ACC112 (cell line): Measurements from ENCODE around the gene CHAF1A.

Experiments used
- H2AFZ ChIP-seq: fragments of 200-600 bp; sonication (generic); one replicate; pipeline ENCODE4 v1.6.0; 2017; ENCODE audit warnings: antibody characterized with exemption, low read length; ENCODE audit not compliant: unreplicated experiment
- H3K27ac ChIP-seq: fragments of 200-600 bp; sonication (generic); 2 replicates; pipeline ENCODE4 v1.5.1; 2014; ENCODE audit warnings: low read depth, mild to moderate bottlenecking, antibody characterized with exemption, low read length, moderate library complexity
- H3K27me3 ChIP-seq: fragments of 200-600 bp; sonication (generic); 2 replicates; pipeline ENCODE4 v1.6.1; 2014; ENCODE audit warnings: mild to moderate bottlenecking, antibody characterized with exemption, low read length, moderate library complexity, mixed read lengths; ENCODE audit not compliant: insufficient read depth
- H3K36me3 ChIP-seq: fragments of 200-600 bp; sonication (generic); 2 replicates; pipeline ENCODE4 v1.6.1; 2016; ENCODE audit warnings: mild to moderate bottlenecking, antibody characterized with exemption, low read length, moderate library complexity, mixed read lengths; ENCODE audit not compliant: insufficient read depth
- H3K4me1 ChIP-seq: fragments of 200-600 bp; sonication (generic); one replicate; pipeline ENCODE4 v1.6.1; 2016; ENCODE audit warnings: low read length, mixed read lengths; ENCODE audit not compliant: insufficient read depth, unreplicated experiment, control insufficient read depth
- H3K4me3 ChIP-seq: fragments of 200-600 bp; sonication (generic); 2 replicates; pipeline ENCODE4 v1.5.1; 2014; ENCODE audit warnings: mild to moderate bottlenecking, low read depth, low read length
- H3K79me2 ChIP-seq: fragments of 200-600 bp; sonication (generic); one replicate; pipeline ENCODE4 v1.6.0; 2016; ENCODE audit warnings: low read length; ENCODE audit not compliant: control insufficient read depth, unreplicated experiment, insufficient read depth

CHAF1A gene

GRCh38 chr19:4467835-4468234 lies 65.4 kb downstream of the CHAF1A start:
- Histone ChIP-seq H3K4me1 (no peaks in the 10 kb centered on the region), H3K79me2 (peaks cover 8% of the 10 kb centered on the region), H3K27me3 (no peaks in the 10 kb centered on the region), H3K27ac (no peak overlapping the region), H3K36me3 (no peaks in the 10 kb centered on the region), H2AFZ (no peak overlapping the region), H3K4me3 (no peak overlapping the region)

DNA sequence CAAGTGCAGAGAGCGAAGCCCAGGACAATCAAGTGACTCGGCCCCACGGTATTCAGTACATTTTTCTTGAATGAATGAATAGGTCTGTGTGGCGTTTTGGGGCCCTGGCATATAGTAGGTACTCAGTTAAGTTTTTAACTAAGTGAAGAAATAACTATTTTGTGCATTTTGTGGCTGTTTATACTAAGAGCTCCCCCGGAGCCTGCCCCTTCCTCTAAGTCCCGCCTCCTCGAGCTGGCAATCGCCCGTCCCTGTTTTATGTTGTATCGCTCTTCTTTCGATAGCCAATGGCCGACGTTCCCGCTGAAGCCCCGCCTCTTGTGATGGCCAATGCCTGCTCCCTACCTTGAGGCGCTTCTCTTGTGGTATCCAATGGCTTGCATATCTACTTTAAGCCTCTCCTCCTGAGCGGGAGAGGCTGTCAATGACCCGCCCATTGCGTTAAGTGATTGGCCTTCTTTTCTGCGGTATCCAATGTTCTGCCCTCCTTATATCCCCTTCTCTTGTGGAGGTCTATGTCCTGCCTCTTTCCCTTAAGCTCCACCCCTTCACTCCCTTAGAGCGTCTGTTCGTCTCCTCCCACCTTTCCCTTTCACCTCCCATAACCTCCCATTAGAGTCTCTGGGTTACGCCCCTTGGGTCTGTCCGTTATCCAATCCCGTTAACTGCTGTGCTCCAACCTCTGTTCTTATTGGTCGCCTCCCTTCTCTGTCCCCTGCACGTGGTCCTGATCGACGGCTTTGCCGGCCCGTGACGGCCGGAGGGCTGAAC lies 69.1 kb downstream of the CHAF1A start:
- H3K36me3 ChIP-seq = no peaks in the 10 kb centered on the region
- H3K4me1 ChIP-seq = peaks cover 6% of the 10 kb centered on the region
- H3K79me2 ChIP-seq = peaks cover 32% of the 10 kb centered on the region
- no peaks in the 10 kb centered on the region for H3K27me3 ChIP-seq
- peak overlapping the region; percentile 89 for H3K4me3 ChIP-seq
- peak overlapping the region; percentile 2 for H2AFZ ChIP-seq
- peak overlapping the region; percentile 43 for H3K27ac ChIP-seq

DNA sequence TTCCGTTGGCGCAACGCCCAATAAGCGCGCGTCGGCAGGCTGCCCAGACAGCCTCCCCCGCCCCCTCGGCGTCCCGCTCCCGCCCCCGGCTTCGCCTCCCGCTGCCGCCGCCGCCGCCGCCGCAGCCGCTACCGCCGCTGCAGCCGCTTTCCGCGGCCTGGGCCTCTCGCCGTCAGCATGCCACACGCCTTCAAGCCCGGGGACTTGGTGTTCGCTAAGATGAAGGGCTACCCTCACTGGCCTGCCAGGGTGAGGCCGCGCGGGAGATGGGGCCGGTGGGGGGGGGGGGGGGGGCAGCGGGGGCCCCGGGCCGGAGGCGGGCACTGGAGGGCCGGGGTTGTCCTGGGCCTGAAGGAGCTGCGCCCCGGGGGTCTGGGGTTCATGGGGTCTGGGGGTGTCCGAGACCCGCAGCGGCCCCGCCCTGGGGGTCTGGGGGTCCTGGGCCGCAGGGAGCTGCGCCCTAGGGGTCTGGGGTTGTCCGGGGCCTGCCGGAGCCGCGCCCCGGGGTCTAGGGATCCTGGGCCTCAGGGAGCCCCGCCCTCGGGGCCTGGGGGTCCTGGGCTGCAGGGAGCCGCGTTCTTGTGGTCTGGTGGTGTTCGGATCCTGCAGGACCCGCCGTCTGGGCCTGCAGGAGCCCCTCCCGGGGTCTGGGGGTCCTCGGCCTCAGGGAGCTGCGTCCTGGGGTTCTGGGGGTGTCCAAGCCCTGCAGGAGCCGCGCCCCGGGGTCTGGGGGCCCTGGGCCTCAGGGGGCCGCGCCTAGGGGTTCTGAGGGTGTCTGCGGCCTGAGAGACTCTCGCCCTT lies 69.9 kb downstream of the CHAF1A start, which contains the start of gene HDGFL2:
Gene HDGFL2, plus strand, starts transcription at position 124 of the 801 bp plus-strand sequence. Its CDS starts 54 bp downstream, at position 178.
- peak within 1 kb of the TSS; percentile 2 for H2AFZ ChIP-seq
- H3K4me1 ChIP-seq = peaks cover 6% of the 10 kb centered on the region
- peak within 1 kb of the TSS; percentile 43 for H3K27ac ChIP-seq
- H3K4me3 ChIP-seq = peak within 1 kb of the TSS; percentile 89
- H3K27me3 ChIP-seq = no peaks in the 10 kb centered on the region
- peaks cover 32% of the 10 kb centered on the region for H3K79me2 ChIP-seq
- no peaks in the 10 kb centered on the region for H3K36me3 ChIP-seq

DNA sequence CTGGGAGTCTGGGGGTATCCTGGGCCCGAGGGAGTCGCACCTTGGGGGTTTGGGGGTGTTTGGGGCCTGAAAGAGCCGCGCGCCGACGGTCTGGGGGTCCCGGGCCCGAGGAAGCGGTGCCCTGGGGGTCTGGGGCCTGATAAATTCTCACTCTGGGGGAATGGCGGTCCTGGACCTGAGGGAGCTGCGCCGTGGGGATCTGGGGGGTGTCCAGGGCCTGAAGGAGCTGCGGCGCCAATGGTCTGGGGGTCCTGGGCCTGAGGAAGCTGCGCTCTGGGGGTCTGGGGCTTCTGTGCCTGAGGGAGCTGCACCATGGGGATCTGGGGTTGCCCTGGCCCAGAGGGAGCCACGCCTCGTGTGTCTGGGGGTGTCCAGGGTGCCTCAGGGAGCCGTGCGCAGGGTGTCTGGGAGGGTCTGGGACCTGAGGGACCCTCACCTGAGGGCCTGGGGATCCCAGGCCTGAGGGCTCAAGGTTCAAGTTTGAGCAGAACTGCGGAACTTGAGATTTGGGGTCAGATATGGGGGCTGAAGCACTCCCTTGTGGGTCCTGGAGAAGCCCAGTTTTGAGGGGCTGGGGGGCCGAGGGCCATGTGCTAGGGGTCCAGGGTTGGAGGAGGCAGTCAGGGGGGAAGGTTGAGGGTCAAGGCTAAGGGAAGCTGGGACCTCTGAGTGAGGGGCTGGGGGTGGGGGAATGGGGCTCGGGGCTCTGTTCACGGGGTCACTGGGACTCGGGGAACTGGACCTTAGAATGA lies 70.7 kb downstream of the CHAF1A start:
- peak overlapping the region; percentile 89 for H3K4me3 ChIP-seq
- H3K4me1 ChIP-seq = peaks cover 6% of the 10 kb centered on the region
- H2AFZ ChIP-seq = no peak overlapping the region
- peaks cover 32% of the 10 kb centered on the region for H3K79me2 ChIP-seq
- no peak overlapping the region for H3K27ac ChIP-seq
- H3K36me3 ChIP-seq = no peaks in the 10 kb centered on the region
- H3K27me3 ChIP-seq = no peaks in the 10 kb centered on the region

GRCh38 chr19:4473763-4474513 lies 71.5 kb downstream of the CHAF1A start:
- H3K27ac ChIP-seq = no peak overlapping the region
- peaks cover 32% of the 10 kb centered on the region for H3K79me2 ChIP-seq
- H3K4me1 ChIP-seq = peaks cover 6% of the 10 kb centered on the region
- H2AFZ ChIP-seq = no peak overlapping the region
- H3K4me3 ChIP-seq = peak overlapping the region; percentile 89
- H3K27me3 ChIP-seq = no peaks in the 10 kb centered on the region
- H3K36me3 ChIP-seq = no peaks in the 10 kb centered on the region

DNA sequence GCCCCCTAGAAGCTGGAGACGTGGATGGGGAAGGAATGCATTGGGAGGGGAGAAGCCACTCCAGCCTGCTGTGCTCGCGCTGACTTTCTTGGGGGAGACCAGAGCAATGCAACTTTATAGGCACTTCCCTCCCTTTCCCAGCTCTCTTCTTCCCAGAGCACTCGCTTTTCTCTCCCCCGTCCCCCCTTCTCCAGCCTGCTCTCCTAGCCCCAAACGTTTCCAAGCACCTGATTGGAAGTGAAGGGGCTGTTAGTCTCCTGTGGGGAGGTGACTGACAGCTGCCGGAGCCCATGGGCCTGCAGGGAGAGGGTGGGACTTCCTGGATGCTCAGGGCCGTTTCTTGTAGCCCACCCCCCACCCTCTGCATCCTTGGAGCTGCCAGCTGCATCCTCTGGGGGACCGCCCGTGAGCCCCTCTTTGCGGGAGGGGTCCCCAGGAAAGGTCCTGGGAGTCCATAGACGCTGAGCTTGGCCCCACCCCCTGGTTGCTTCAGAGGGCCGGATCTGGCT lies 72.1 kb downstream of the CHAF1A start:
- Histone ChIP-seq H2AFZ (no peak overlapping the region), H3K4me1 (peaks cover 6% of the 10 kb centered on the region), H3K79me2 (peaks cover 32% of the 10 kb centered on the region), H3K27me3 (no peaks in the 10 kb centered on the region), H3K4me3 (peak overlapping the region; percentile 89), H3K27ac (no peak overlapping the region), H3K36me3 (no peaks in the 10 kb centered on the region)

DNA sequence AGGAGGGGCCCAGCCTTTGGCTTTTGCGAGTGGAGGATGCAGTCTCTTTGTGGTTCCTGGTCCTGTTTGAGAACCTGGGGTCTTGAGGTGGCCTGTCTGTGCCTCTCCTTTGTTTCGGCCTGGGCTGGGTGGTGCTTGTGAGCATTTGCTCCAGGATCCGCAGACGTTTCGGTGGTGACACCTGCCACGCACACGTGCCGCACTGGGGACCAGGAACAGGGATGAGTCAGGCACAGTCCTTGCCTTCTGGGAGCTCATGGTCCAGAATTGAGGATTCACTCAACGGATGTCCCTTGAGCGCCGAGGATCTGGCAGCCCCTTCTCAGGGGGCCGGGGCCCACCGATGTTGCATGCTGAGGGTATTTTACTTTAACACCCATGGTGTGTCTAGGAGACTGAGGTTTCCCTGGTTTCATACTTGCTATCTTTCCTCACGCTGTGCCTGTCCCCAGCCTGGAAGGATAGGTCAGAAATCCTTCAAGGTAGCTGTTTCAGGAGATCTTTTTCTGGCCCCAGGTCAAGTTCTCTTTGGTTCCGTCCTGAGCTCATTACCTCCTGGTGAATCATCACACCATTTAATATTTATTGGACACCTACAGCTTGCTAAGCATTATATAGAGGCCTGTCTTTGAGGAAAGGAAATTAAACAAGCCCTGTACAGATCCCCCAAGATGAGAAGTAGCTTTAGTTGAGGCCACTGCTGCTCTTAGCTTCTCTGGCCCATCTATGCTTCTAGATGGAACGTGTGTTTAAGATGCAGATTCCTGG lies 74.8 kb downstream of the CHAF1A start:
- H3K4me1 ChIP-seq = peaks cover 6% of the 10 kb centered on the region
- H3K27me3 ChIP-seq = no peaks in the 10 kb centered on the region
- H3K27ac ChIP-seq = no peak overlapping the region
- no peak overlapping the region for H3K4me3 ChIP-seq
- no peaks in the 10 kb centered on the region for H3K36me3 ChIP-seq
- peaks cover 30% of the 10 kb centered on the region for H3K79me2 ChIP-seq
- no peak overlapping the region for H2AFZ ChIP-seq

DNA sequence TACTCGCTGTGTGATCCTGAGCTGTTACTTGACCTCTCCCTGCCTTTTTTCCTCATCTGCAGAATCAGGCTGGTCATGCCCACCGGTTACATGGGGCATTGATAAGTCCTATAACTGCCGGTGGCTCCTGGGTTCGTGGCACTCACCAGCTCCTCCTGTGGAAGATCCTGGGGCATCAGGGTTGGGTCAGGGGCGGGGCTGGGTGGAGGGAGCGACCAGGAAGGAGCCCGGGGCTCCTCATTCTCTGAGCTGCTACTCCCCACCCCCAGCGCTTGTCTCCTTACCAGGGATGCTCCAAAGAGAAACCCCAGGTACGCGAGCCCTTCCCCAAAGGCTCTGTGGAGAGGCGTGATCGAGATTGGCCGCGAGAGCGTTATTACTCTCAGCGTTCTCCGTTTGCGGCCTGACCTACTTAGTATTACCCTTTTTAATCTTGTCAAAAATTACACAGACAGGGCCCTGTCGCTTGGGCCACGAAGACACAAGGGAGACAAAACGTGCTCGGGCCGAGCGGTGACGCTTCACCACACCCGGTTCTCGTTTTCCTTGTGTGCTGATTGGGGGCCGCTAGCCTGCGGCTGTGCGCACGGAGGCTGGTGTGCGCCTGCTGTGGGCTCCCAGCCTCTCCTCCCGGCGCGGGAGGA lies 80.4 kb downstream of the CHAF1A start:
- H2AFZ ChIP-seq = no peak overlapping the region
- no peaks in the 10 kb centered on the region for H3K36me3 ChIP-seq
- no peak overlapping the region for H3K27ac ChIP-seq
- no peak overlapping the region for H3K4me3 ChIP-seq
- no peaks in the 10 kb centered on the region for H3K4me1 ChIP-seq
- no peaks in the 10 kb centered on the region for H3K79me2 ChIP-seq
- H3K27me3 ChIP-seq = no peaks in the 10 kb centered on the region

DNA sequence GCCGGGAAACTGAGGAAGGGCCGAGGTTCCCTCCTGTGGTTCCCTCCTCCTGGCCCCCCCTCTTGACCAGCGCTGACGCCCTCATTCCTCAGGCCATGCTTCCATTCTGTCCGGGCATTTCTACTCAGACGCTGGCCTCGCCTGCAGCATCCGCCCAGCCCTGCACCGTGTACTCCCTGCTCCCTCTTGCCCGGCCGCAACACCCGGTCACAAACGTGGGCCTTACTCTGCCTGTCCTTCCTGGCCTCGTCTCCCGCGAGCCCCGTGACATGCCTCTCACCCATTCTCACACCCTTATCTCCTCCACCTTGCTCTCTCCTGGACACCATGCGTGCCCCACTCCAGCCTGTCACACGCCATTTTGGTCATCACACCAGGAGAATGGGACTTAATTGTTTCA lies 80.9 kb downstream of the CHAF1A start:
- Histone ChIP-seq H3K79me2 (no peaks in the 10 kb centered on the region), H3K27ac (no peak overlapping the region), H3K4me3 (no peak overlapping the region), H2AFZ (no peak overlapping the region), H3K4me1 (no peaks in the 10 kb centered on the region), H3K36me3 (no peaks in the 10 kb centered on the region), H3K27me3 (no peaks in the 10 kb centered on the region)
